MG63 (cell line): ENCODE results near the gene FERMT3. TPM values are rescaled to one million over a fixed set of nuclear protein-coding genes. Genes with fewer than 3 reads are reported as not detected.

Experiments
- DNase-seq: peaks from one replicate; pipeline ENCODE4 v3.0.0-alpha.2; 2020
- H3K27me3 ChIP-seq: fragments of 250-450 bp; sonication (Bioruptor Pico); 2 replicates; pipeline ENCODE4 v1.5.1; 2020; ENCODE audit warnings: mild to moderate bottlenecking, moderate library complexity
- H3K36me3 ChIP-seq: fragments of 250-450 bp; sonication (Bioruptor Pico); 2 replicates; pipeline ENCODE4 v1.5.1; 2020; ENCODE audit warnings: mild to moderate bottlenecking, moderate library complexity
- H3K4me3 ChIP-seq: fragments of 250-450 bp; sonication (Bioruptor Pico); 2 replicates; pipeline ENCODE4 v1.5.1; 2020; ENCODE audit warnings: mild to moderate bottlenecking, moderate library complexity
- H3K9me3 ChIP-seq: fragments of 250-450 bp; sonication (Bioruptor Pico); 2 replicates; pipeline ENCODE4 v1.5.1; 2020; ENCODE audit warnings: mild to moderate bottlenecking, moderate library complexity
- total RNA-seq: library from RNA; depleted of rRNA; stranded (reverse); fragments of >200 nt; shearing (Covaris generic); gene quantifications from 2 replicates; pipeline ENCODE4 v1.2.3, GENCODE V29; 2014; ENCODE audit warnings: low replicate concordance

FERMT3 gene
- total RNA-seq, 1 experiment from 2014 or later = not detected

DNA sequence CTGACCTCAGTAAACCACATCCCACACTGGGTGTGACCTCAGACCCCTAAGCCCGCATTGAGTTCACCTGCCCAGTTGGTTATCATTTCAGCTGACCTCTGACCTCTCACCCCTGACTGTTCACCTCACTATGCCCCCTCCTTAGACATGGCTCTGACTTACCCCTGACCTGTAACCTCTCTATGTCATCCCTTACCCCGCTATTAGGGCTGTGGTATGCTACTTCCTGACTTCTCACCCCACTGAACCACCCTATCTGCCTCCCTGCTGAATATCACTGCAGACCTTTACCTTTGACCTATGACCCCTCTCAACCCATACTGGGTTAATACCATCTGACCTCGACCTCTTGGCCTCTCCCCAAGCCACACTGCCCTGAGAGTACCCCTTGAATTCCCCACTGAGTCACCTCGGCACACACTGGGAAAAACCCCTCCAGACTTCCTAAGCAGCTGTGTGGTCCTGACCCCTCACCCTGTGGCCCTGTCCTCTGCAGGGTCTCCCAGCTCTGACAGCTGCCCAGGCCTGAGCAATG, 53.1 kb downstream of the FERMT3 start:
- no peaks in the 10 kb centered on the region for H3K9me3 ChIP-seq
- DNase-seq = no peak
- no peak overlapping the region for H3K4me3 ChIP-seq
- H3K36me3 ChIP-seq = peaks cover 50% of the 10 kb centered on the region
- H3K27me3 ChIP-seq = no peaks in the 10 kb centered on the region

DNA sequence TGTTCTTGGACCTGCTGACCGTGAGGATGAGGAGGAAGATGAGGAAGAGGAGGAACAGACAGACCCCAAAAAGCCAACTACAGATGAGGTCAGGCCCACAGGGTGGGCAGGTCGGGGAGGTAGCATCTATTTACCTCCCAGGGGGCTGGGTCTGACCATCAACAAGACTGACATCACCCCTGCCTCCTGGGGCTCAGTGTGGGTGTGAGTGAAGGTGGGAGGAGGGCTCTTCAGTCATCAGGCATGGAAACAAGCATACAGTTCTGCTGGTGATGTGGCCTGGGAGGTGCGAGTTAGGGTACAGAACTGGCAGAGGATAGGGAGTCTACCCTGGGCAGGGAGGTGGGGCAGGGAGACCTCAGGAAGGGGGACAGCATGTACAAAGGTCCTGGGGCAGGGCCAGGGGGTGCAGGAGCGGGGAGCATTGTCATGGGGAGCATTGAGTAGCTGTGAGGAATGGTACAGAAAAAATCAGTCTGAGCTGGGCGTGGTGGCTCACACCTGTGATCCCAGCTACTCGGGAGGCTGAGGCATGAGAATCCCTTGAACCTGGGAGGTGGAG, 53.7 kb downstream of the FERMT3 start:
- Histone ChIP-seq H3K36me3 (peaks cover 43% of the 10 kb centered on the region), H3K27me3 (no peaks in the 10 kb centered on the region), H3K9me3 (no peaks in the 10 kb centered on the region), H3K4me3 (no peak overlapping the region)
- DNase-seq = no peak

DNA sequence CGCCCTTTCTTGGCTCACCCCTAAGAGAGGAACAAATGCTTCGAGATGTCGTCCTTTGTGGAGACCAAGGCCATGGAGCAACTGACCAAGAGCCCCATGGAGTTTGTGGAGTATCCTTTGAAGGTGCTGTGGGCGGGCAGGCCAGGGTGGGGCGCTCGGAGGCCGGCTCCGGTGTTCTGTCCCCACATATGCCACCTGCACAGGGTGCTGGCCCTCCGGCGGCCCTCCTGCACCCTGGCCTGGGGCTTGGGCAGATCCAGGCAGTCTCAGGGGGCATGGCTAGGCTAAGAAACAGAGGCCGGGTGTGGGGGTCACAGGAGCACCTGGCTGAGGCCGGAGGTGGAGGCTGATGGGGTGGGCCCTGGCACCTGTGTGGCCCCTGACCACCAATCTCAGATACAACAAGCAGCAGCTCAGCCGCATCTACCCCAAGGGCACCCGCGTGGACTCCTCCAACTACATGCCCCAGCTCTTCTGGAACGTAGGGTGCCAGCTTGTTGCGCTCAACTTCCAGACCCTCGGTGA, 55.1 kb downstream of the FERMT3 start:
- Histone ChIP-seq H3K9me3 (no peaks in the 10 kb centered on the region), H3K4me3 (no peak overlapping the region), H3K27me3 (no peaks in the 10 kb centered on the region), H3K36me3 (peaks cover 37% of the 10 kb centered on the region)
- no peak for DNase-seq

DNA sequence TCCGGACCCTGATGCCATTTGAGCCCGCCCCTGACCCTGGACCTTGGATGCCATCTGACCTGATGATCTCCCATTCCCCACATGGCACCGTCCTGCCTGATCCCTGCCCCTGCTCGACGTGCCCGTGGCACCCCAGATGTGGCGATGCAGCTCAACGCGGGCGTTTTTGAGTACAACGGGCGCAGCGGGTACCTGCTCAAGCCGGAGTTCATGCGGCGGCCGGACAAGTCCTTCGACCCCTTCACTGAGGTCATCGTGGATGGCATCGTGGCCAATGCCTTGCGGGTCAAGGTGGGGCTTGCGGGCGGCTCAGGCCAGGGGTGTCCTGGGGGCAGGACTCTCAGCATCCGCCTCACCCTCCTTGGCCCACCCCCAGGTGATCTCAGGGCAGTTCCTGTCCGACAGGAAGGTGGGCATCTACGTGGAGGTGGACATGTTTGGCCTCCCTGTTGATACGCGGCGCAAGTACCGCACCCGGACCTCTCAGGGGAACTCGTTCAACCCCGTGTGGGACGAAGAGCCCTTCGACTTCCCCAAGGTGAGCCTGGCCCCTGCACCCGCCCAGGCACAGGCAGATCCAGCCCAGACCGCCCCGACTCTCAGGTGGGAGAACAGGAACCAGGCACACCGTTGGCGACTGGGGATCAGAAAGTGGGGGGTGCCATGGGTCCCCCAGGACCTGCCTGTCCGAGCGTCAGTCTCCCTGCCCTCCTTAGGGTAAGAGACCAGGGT, 55.9 kb downstream of the FERMT3 start:
- Histone ChIP-seq H3K9me3 (no peaks in the 10 kb centered on the region), H3K36me3 (peaks cover 33% of the 10 kb centered on the region), H3K4me3 (no peak overlapping the region), H3K27me3 (no peaks in the 10 kb centered on the region)
- no peak for DNase-seq

DNA sequence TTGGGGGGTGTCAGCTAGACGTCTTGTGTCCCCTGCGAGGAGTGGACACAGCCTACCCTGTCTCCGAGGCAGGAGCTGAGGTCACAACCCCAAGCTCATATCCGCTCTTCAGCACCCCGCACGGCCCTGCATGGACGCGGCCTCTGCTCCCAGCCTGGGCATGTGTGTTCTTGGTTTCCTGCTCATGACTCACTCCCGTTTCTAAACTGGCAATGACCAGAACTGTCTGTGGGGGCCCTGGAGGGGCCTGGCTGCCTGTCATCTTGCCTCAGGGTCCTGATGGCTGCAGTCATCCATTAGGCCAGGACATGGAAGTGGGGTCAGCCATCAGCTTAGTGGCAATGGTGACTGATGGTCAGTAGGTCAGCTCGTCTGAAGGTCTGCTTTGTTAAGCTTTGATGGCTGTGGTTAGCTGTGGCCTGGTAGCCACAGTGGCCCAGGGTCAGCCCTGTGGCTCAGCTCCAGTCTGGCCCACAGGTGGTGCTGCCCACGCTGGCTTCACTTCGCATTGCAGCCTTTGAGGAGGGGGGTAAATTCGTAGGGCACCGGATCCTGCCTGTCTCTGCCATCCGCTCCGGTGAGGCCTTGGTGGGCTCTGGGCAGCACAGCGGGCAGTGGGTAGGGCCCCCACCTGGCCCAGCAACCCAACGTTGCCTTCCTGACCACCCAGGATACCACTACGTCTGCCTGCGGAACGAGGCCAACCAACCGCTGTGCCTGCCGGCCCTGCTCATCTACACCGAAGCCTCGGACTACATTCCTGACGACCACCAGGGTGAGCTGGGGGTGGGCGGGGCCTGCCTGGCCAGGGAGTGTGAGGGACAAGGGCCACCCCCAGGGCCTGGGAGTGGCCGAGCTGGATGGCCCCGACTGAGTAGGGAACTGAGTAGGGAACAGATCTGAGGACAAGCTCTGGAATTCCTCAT, 56.8 kb downstream of the FERMT3 start:
- Histone ChIP-seq H3K36me3 (peaks cover 31% of the 10 kb centered on the region), H3K9me3 (no peaks in the 10 kb centered on the region), H3K27me3 (no peaks in the 10 kb centered on the region), H3K4me3 (no peak overlapping the region)
- DNase-seq = no peak

DNA sequence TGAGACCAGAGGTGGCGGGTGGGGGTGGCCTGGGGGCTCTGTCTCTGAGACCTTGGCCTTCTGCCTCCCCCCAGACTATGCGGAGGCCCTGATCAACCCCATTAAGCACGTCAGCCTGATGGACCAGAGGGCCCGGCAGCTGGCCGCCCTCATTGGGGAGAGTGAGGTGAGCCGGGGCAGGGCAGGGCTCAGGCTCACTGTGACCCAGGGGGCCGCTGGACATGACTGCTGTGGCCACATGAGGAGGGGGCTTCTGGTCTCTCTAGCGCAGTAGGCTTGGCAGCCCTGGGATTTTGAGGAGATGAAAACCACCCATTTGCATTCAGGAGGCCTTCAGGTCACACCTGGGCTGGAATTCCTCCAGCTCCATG, 57.4 kb downstream of the FERMT3 start:
- Histone ChIP-seq H3K36me3 (peaks cover 25% of the 10 kb centered on the region), H3K27me3 (no peaks in the 10 kb centered on the region), H3K4me3 (no peak overlapping the region), H3K9me3 (no peaks in the 10 kb centered on the region)
- no peak for DNase-seq

DNA sequence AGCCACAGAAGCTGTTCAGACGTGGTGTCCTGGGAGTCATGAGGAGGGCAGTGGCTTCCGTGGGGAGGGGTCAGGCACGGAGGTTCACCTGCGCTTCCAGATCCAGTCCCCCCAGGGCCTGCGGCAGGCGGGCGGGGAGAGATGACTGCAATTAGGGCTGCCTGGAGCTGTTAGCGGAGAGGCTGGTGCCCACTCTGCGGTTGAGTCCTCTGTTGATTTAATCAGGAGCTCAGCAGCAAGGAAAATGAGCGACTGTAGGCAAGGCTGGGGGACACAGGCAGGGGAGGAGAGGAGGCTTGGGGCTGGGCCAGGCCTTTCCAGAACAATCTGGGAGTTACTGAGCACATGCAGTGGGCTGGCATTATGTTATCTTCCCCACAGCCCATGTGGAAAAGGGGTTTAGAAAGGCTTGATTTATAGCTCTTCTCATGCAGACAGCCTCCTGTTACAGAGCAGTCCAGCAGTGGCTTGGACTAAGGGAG, 57.9 kb downstream of the FERMT3 start:
- Histone ChIP-seq H3K4me3 (no peak overlapping the region), H3K27me3 (no peaks in the 10 kb centered on the region), H3K36me3 (peaks cover 22% of the 10 kb centered on the region), H3K9me3 (no peaks in the 10 kb centered on the region)
- no peak for DNase-seq

DNA sequence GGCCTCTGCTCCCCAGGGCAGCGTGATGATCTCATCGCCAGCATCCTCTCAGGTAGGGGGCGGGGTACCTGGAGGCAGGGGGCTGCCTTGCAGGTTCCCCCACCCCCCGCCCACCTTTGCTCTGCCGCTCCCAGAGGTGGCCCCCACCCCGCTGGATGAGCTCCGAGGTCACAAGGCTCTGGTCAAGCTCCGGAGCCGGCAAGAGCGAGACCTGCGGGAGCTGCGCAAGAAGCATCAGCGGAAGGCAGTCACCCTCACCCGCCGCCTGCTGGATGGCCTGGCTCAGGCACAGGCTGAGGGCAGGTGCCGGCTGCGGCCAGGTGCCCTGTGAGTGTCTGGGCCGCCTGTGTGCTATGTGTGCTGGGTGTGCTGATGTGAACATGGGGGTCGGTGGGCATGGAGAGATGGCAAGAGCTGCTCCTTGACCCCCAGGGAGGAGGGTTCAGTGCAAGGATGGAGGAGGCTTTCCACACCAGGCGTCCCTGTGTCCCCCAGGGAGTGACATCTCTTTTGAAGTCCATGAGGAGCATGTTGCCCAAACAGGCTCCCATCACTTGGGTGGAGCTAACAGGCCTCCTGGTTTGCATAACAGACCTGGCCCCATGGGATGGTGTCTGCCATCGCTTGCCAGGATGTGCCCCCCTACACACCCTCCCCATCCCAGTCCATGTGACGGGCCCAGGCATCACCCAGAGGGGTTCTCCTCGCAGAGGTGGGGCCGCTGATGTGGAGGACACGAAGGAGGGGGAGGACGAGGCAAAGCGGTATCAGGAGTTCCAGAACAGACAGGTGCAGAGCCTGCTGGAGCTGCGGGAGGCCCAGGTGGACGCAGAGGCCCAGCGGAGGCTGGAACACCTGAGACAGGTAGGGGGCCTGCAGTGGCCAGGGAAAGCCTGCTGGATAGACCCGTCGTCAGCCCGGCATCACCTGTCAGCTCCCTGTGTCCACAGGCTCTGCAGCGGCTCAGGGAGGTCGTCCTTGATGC, 58.9 kb downstream of the FERMT3 start:
- peaks cover 14% of the 10 kb centered on the region for H3K36me3 ChIP-seq
- H3K9me3 ChIP-seq = no peaks in the 10 kb centered on the region
- no peak overlapping the region for H3K4me3 ChIP-seq
- H3K27me3 ChIP-seq = no peaks in the 10 kb centered on the region
- DNase-seq = no peak

DNA sequence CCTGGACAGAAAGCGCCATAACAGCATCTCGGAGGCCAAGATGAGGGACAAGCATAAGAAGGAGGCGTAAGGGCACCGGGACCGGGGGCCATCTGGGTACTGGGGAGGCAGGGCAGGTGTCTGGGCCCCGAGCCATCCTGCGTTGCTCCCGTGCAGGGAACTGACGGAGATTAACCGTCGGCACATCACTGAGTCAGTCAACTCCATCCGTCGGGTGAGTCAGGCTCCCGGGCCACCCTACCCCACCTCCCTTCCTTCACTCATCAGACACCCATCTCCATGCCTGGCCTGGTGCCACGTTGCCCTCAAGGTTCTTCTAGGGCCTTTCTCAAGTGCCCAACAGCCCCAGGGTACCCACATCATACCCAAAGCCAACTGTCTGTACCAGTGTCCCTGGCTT, 59.8 kb downstream of the FERMT3 start:
- no peak for DNase-seq
- no peaks in the 10 kb centered on the region for H3K27me3 ChIP-seq
- peaks cover 15% of the 10 kb centered on the region for H3K36me3 ChIP-seq
- H3K4me3 ChIP-seq = no peak overlapping the region
- H3K9me3 ChIP-seq = no peaks in the 10 kb centered on the region

DNA sequence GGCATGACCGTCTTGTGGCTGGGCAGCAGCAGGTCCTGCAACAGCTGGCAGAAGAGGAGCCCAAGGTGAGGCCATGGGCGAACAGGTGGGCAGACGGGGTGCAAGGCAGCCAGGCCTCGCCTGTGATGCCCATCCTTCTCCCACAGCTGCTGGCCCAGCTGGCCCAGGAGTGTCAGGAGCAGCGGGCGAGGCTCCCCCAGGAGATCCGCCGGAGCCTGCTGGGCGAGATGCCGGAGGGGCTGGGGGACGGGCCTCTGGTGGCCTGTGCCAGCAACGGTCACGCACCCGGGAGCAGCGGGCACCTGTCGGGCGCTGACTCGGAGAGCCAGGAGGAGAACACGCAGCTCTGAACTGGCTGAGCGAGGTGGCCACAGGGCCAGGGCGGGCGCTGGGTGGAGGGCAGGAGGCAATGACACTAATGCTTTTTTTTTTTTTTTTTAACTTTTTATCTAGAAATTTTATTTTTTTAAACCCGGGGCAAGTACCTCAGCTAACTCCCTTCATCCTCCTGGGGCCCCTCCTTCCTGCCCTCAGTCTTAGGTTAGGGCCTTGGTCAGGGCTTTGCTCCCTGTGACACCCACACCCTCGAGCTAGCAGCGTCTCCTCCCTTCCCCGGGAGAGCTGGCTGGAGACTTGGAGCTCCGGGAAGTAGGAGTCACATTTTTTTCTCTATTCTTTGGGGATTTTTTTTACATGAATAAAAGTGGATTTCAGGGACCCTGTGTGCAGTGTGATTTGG, 60.9 kb downstream of the FERMT3 start:
- Histone ChIP-seq H3K27me3 (no peaks in the 10 kb centered on the region), H3K9me3 (no peaks in the 10 kb centered on the region), H3K36me3 (peaks cover 17% of the 10 kb centered on the region), H3K4me3 (no peak overlapping the region)
- DNase-seq = no peak

DNA sequence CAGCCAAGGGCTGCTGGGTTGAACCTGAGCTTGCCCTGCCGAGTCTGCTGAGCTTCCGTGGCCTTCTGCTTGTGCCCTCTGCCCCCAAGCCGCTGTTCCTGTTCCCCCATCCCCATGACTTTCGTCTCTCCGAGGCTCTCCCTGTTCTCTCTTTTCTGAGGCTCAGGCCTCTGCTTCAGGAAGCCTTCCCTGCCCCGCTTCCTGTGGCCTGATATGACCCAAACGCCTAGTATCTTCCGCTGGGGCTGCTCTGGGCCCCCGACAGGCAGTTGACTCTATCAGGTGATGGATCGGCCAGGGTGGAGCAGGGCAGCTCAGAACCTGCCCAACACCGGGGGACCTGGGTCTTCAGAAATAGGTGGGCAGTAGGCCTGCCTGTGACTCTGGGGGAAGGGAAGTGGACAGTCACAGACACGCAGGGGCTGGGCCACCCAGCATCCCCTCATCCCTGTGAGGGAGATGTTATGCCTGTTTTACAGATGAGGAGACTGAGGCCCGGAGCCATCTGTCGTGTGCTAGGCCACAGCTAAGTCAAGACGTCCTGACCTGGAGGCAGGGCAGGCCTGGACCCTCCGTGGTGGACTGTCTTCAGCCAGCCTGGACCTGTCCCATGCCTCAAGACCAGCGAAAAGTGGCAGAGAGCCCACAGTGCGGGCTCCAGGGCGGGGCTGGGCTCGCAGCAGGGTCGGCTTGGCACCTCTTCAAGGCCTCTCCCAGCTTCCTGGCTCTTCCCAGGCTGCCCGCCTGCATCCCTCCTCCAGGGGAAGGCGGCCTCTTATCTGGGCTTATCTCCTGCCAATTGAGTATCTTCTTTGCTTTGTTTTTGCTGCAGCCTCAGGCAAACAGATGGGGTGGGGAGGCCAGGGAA, 61.7 kb downstream of the FERMT3 start:
- Histone ChIP-seq H3K9me3 (no peaks in the 10 kb centered on the region), H3K36me3 (peaks cover 11% of the 10 kb centered on the region), H3K27me3 (no peaks in the 10 kb centered on the region), H3K4me3 (peak overlapping the region; percentile 60)
- peak; percentile 60 for DNase-seq

DNA sequence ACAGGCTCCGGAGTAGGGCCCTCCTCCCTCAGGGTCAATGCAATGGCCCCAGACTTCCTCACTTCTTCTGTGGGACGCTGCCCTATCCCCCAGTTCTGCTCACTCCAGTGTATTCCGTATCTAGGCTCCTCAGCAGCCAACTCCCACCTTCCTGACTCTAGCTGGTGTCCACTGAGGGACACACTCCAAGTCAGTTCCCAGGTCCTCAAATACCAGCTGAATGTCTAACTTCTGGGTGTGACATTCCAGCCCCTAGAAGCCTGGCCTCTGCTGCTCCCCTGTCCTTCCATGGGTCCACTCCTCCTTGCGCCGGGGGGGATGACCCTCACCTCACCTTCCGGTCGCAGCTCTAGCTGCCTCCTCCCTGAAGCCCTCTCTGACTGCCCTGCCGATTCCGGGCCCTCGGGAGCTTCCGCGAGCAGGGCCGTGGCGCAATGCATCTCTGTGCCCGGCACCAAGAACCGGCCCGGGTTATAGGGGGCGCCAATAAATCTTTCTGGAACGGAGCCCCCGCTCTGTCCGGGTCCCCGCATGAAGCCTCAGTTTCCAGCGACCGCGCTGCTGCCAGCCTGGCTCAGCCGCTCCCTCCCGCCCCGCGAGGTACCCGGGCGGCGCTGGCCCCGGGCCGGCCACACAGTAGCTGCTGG, 62.5 kb downstream of the FERMT3 start:
- no peaks in the 10 kb centered on the region for H3K27me3 ChIP-seq
- H3K4me3 ChIP-seq = peak overlapping the region; percentile 60
- no peaks in the 10 kb centered on the region for H3K9me3 ChIP-seq
- H3K36me3 ChIP-seq = peaks cover 10% of the 10 kb centered on the region
- DNase-seq = peak; percentile 74

DNA sequence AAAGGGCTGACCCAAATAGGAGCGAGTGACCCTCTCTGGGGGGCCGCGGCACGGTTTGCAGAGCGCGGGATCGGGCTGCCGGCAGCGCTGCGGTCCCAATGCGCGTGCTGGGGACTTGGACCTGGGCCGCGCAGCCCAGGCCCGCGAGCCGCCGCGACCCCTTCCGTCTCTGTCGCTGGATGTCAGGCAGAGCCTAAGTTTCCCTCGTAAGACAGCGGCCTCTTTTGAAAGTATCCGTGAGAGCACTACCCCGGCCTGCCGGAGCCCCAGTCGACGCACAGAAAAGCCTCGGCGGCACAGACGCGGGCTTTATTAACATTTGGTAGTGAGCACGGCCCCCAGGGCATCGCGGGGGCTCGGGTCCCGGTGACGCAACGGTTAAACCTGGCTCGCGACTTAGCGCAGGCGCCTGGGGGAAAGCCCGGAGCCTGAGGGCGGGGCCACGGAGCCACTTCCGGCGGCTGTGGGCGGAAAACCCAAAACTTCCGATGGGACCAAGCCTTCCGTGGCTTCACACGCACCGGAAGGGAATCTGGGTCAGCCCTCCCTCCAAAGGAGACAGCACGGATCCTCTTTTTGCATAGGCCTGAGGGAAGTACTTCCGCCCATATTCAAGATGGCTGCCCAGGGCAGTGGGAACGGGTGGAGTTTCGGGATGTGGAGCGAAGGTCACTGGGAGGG, 63.2 kb downstream of the FERMT3 start:
- Histone ChIP-seq H3K36me3 (peaks cover 10% of the 10 kb centered on the region), H3K9me3 (no peaks in the 10 kb centered on the region), H3K27me3 (no peaks in the 10 kb centered on the region), H3K4me3 (peak overlapping the region; percentile 60)
- peak; percentile 99 for DNase-seq
